Endothelial cell (in vitro differentiated cells): ENCODE measurements around the gene MAPK9. TPM values are rescaled to one million over a fixed set of nuclear protein-coding genes. Genes with fewer than 3 reads are reported as not detected.

Experiments
- DNase-seq: peaks from one replicate; pipeline ENCODE4 v3.0.0; 2021; ENCODE audit warnings: low spot score
- H3K27ac Mint-ChIP-seq: one replicate; pipeline ENCODE4 v1.8.0; 2021; ENCODE audit warnings: mixed read lengths, inconsistent platforms; ENCODE audit not compliant: unreplicated experiment
- H3K27me3 Mint-ChIP-seq: one replicate; pipeline ENCODE4 v1.8.0; 2021; ENCODE audit warnings: mild to moderate bottlenecking, moderate library complexity, mixed read lengths, inconsistent platforms; ENCODE audit not compliant: unreplicated experiment
- H3K36me3 Mint-ChIP-seq: one replicate; pipeline ENCODE4 v1.8.0; 2021; ENCODE audit warnings: mild to moderate bottlenecking, low read depth, mixed read lengths, inconsistent platforms; ENCODE audit not compliant: unreplicated experiment
- H3K4me1 Mint-ChIP-seq: one replicate; pipeline ENCODE4 v1.8.0; 2021; ENCODE audit warnings: mild to moderate bottlenecking, mixed read lengths, inconsistent platforms; ENCODE audit not compliant: unreplicated experiment
- H3K4me3 Mint-ChIP-seq: one replicate; pipeline ENCODE4 v1.8.0; 2021; ENCODE audit warnings: mild to moderate bottlenecking, mixed read lengths, inconsistent platforms; ENCODE audit not compliant: unreplicated experiment
- H3K9me3 Mint-ChIP-seq: one replicate; pipeline ENCODE4 v1.8.0; 2021; ENCODE audit warnings: mixed read lengths, inconsistent platforms; ENCODE audit not compliant: unreplicated experiment
- total RNA-seq: library from RNA; stranded (reverse); fragmentation: NEBNext Ultra II Directional; extraction: Animal tissue kit (Norgen Biotek cat#: 25700); gene quantifications from one replicate; pipeline ENCODE4 v1.2.1, GENCODE V29; 2021; ENCODE audit not compliant: unreplicated experiment
- TF ChIP-seq, protein P1 (sequence below): fragments of 200-600 bp; sonication (generic); IDR thresholded peaks from one replicate; pipeline ENCODE4 v1.5.0; 2021; ENCODE audit warnings: antibody characterized with exemption; ENCODE audit not compliant: unreplicated experiment

MAPK9 gene
- total RNA-seq, 1 donor from 2014 or later = 51.5 TPM

GRCh38 chr5:180328296-180329137, 36.6 kb upstream of the MAPK9 start:
- Mint-ChIP-seq H3K27me3 (peaks cover 5% of the 10 kb centered on the region), H3K27ac (no peak overlapping the region), H3K4me1 (peaks cover 11% of the 10 kb centered on the region), H3K36me3 (peaks cover 3% of the 10 kb centered on the region), H3K4me3 (no peak overlapping the region), H3K9me3 (no peaks in the 10 kb centered on the region)
- TF ChIP-seq, protein P1, sequence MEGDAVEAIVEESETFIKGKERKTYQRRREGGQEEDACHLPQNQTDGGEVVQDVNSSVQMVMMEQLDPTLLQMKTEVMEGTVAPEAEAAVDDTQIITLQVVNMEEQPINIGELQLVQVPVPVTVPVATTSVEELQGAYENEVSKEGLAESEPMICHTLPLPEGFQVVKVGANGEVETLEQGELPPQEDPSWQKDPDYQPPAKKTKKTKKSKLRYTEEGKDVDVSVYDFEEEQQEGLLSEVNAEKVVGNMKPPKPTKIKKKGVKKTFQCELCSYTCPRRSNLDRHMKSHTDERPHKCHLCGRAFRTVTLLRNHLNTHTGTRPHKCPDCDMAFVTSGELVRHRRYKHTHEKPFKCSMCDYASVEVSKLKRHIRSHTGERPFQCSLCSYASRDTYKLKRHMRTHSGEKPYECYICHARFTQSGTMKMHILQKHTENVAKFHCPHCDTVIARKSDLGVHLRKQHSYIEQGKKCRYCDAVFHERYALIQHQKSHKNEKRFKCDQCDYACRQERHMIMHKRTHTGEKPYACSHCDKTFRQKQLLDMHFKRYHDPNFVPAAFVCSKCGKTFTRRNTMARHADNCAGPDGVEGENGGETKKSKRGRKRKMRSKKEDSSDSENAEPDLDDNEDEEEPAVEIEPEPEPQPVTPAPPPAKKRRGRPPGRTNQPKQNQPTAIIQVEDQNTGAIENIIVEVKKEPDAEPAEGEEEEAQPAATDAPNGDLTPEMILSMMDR = peak; percentile 83
- peak; percentile 79 for DNase-seq

DNA sequence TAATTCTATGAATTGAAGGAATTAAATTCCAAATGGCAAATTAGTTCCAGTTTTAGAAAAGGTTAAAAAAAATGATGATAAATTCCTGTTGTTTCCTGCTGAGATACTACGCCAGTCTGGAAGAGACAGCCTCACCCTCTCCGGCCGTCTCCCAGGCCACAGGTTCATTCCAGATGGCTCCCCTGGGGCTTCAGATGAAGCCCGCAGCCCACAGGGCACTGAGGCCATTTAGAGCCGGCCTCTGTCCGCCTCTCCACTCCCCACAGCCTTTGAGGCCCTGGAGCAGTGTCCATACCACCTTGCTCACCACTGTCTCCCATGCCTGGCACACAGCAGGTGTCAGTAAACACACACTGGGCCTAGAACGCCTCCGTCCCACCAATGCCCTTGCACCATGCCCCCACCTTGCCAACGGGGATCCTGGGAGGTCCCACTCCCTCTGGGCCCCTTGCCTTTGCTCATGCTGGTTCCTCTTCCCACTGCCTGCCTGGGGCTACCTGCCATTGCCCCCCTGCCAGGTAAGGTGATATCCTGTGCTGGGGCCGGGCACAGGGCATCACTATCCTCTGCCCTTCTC, 35.2 kb upstream of the MAPK9 start:
- Mint-ChIP-seq H3K9me3 (no peaks in the 10 kb centered on the region), H3K36me3 (peaks cover 3% of the 10 kb centered on the region), H3K27me3 (peaks cover 5% of the 10 kb centered on the region), H3K27ac (no peak overlapping the region), H3K4me3 (no peak overlapping the region), H3K4me1 (peaks cover 11% of the 10 kb centered on the region)
- no peak for DNase-seq
- TF ChIP-seq, protein P1 = no peak

- no peaks in the 10 kb centered on the region for H3K9me3 Mint-ChIP-seq
- TF ChIP-seq, protein P1 = no peak
- H3K4me3 Mint-ChIP-seq = no peak overlapping the region
- H3K27ac Mint-ChIP-seq = no peak overlapping the region
- H3K4me1 Mint-ChIP-seq = no peaks in the 10 kb centered on the region
- no peak for DNase-seq
- peaks cover 2% of the 10 kb centered on the region for H3K27me3 Mint-ChIP-seq
- H3K36me3 Mint-ChIP-seq = peaks cover under 1% of the 10 kb centered on the region
Measured at GRCh38 chr5:180324601-180324950, 32.7 kb upstream of the MAPK9 start.

DNA sequence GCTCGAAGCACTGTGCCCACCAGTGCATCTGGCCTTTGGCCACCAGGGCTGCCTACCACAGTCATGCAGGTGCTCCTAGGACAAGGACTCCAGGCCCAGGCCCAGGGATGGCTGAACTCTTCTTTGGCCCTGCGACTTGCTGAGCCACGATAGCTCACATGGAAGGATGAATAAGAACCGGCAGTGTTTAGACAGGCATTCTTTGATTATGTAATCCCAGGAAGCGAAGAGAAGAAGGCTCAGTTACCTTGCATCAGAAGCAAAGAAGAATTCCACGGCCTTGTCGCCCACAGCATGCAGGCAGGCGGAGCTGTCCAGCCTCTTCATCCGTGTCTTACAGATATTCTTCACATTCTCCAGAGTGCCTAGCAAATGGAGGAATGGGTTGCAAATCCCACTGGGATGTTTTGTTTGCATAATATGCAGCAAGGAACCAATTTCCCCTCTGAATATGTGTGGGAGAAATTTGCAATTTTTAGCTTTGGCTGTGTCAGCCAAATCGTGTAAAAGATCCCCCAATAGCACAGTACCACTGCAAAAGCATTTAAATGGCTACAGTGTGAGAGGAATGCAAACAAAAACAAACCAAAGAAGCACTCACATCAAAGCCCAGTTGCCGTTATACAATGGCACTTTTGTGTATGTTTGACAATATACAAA, 32.2 kb upstream of the MAPK9 start:
- DNase-seq = no peak
- Mint-ChIP-seq H3K27ac (no peak overlapping the region), H3K27me3 (peaks cover 2% of the 10 kb centered on the region), H3K4me3 (no peak overlapping the region), H3K36me3 (peaks cover 5% of the 10 kb centered on the region), H3K9me3 (no peaks in the 10 kb centered on the region), H3K4me1 (no peaks in the 10 kb centered on the region)
- TF ChIP-seq, protein P1 = no peak
